Calu3 (cell line): ENCODE measurements around the gene C10orf143. TPM values are rescaled to one million over a fixed set of nuclear protein-coding genes. Genes with fewer than 3 reads are reported as not detected.

ENCODE experiments used
- BruUV-seq: library from RNA; stranded (reverse); fragments of 400-500 nt; replicated peaks from 2 replicates; lab custom pipeline; 2021; lab: Mats Ljungman, UMichigan
- CTCF ChIA-PET: fragments of 300-600 bp; sonication (Branson Sonifier 250); formaldehyde crosslinking; loops from one replicate; lab custom pipeline; 2022; ENCODE audit warnings: antibody characterized with exemption; lab: Charles Lee
- DNase-seq: peaks from one replicate; pipeline ENCODE4 v3.0.0; 2022
- H3K27ac Mint-ChIP-seq: one replicate; pipeline ENCODE4 v1.8.0; 2022; ENCODE audit warnings: mixed read lengths; ENCODE audit not compliant: unreplicated experiment
- H3K27me3 Mint-ChIP-seq: one replicate; pipeline ENCODE4 v1.8.0; 2022; ENCODE audit warnings: mixed read lengths; ENCODE audit not compliant: unreplicated experiment
- H3K36me3 Mint-ChIP-seq: one replicate; pipeline ENCODE4 v1.8.0; 2022; ENCODE audit warnings: mild to moderate bottlenecking, moderate library complexity, mixed read lengths; ENCODE audit not compliant: insufficient read depth, unreplicated experiment
- H3K4me1 Mint-ChIP-seq: one replicate; pipeline ENCODE4 v1.8.0; 2022; ENCODE audit warnings: mild to moderate bottlenecking, low read depth, mixed read lengths; ENCODE audit not compliant: unreplicated experiment
- H3K4me3 Mint-ChIP-seq: one replicate; pipeline ENCODE4 v1.8.0; 2022; ENCODE audit warnings: mild to moderate bottlenecking, low read depth, moderate library complexity, mixed read lengths; ENCODE audit not compliant: unreplicated experiment
- H3K9me3 Mint-ChIP-seq: one replicate; pipeline ENCODE4 v1.8.0; 2022; ENCODE audit warnings: low read depth, mixed read lengths; ENCODE audit not compliant: unreplicated experiment
- CTCF ChIP-seq: fragments of 200-600 bp; IDR thresholded peaks from one replicate; pipeline ENCODE4 v1.8.0; 2022; ENCODE audit warnings: antibody characterized with exemption; ENCODE audit not compliant: unreplicated experiment
- intact Hi-C: fragments of 100-400 bp; cut with micrococcal nuclease; formaldehyde crosslinking; loops from one replicate; pipeline ENCODE4 v1.10.0; 2022; ENCODE audit not compliant: unreplicated experiment
- total RNA-seq: library from RNA; stranded (reverse); gene quantifications from 2 replicates; pipeline ENCODE4 v1.2.3, GENCODE V29; 2022

Gene C10orf143
- total RNA-seq, 1 experiment from 2014 or later, result 0.50 TPM

GRCh38 chr10:130062201-130062600 lies 48.4 kb downstream of the C10orf143 start:
- Mint-ChIP-seq H3K9me3 (peaks cover 5% of the 10 kb centered on the region), H3K27ac (no peak overlapping the region), H3K27me3 (no peaks in the 10 kb centered on the region), H3K36me3 (no peaks in the 10 kb centered on the region), H3K4me1 (no peaks in the 10 kb centered on the region), H3K4me3 (no peak overlapping the region)
- intact Hi-C loops, result no loop called here
- CTCF ChIA-PET, result interaction anchor here (0.6 kb wide), 1 partner anchor 65 kb away, joined by 4 read pairs; no protein-coding TSS in a partner anchor
- no TSS peak for BruUV-seq
- no peak for DNase-seq
- no peak for TF ChIP-seq CTCF

GRCh38 chr10:130061760-130062159 lies 48.9 kb downstream of the C10orf143 start:
- CTCF ChIA-PET, result no interaction called here
- BruUV-seq, result no TSS peak
- no peaks in the 10 kb centered on the region for H3K27me3 Mint-ChIP-seq
- H3K4me1 Mint-ChIP-seq, result no peaks in the 10 kb centered on the region
- TF ChIP-seq CTCF, result no peak
- H3K4me3 Mint-ChIP-seq, result no peak overlapping the region
- no peak for DNase-seq
- intact Hi-C loops, result no loop called here
- peaks cover 5% of the 10 kb centered on the region for H3K9me3 Mint-ChIP-seq
- H3K36me3 Mint-ChIP-seq, result no peaks in the 10 kb centered on the region
- H3K27ac Mint-ChIP-seq, result no peak overlapping the region

GRCh38 chr10:130054021-130054420 lies 56.6 kb downstream of the C10orf143 start:
- no peaks in the 10 kb centered on the region for H3K27me3 Mint-ChIP-seq
- peaks cover 3% of the 10 kb centered on the region for H3K9me3 Mint-ChIP-seq
- no peak for TF ChIP-seq CTCF
- H3K36me3 Mint-ChIP-seq, result peaks cover 4% of the 10 kb centered on the region
- intact Hi-C loops, result no loop called here
- BruUV-seq, result no TSS peak
- no peak for DNase-seq
- H3K4me1 Mint-ChIP-seq, result no peaks in the 10 kb centered on the region
- CTCF ChIA-PET, result no interaction called here
- H3K27ac Mint-ChIP-seq, result no peak overlapping the region
- H3K4me3 Mint-ChIP-seq, result no peak overlapping the region

- H3K4me3 Mint-ChIP-seq, result no peak overlapping the region
These were observed 57.1 kb downstream of the C10orf143 start for GRCh38 chr10:130053561-130053960.

More at GRCh38 chr10:130053561-130053960, 57.1 kb downstream of the C10orf143 start:
- BruUV-seq, result no TSS peak
- H3K9me3 Mint-ChIP-seq, result no peaks in the 10 kb centered on the region
- no peak for DNase-seq
- intact Hi-C loops, result no loop called here
- H3K27ac Mint-ChIP-seq, result no peak overlapping the region
- H3K36me3 Mint-ChIP-seq, result peaks cover 4% of the 10 kb centered on the region
- H3K4me1 Mint-ChIP-seq, result no peaks in the 10 kb centered on the region
- CTCF ChIA-PET, result no interaction called here
- H3K27me3 Mint-ChIP-seq, result no peaks in the 10 kb centered on the region
- TF ChIP-seq CTCF, result no peak
